Measurements from ENCODE around the gene TRIM40. TPM values are rescaled to one million over a fixed set of nuclear protein-coding genes. Genes with fewer than 3 reads are reported as not detected.
A peak's percentile ranks its signal among the peaks of the same experiment; 100 is the strongest.

The TRIM40 gene
- total RNA-seq, 8 experiments from 2014 or later, result 0.22 to 1.3 (median 0.50) TPM; not detected in 4

DNA sequence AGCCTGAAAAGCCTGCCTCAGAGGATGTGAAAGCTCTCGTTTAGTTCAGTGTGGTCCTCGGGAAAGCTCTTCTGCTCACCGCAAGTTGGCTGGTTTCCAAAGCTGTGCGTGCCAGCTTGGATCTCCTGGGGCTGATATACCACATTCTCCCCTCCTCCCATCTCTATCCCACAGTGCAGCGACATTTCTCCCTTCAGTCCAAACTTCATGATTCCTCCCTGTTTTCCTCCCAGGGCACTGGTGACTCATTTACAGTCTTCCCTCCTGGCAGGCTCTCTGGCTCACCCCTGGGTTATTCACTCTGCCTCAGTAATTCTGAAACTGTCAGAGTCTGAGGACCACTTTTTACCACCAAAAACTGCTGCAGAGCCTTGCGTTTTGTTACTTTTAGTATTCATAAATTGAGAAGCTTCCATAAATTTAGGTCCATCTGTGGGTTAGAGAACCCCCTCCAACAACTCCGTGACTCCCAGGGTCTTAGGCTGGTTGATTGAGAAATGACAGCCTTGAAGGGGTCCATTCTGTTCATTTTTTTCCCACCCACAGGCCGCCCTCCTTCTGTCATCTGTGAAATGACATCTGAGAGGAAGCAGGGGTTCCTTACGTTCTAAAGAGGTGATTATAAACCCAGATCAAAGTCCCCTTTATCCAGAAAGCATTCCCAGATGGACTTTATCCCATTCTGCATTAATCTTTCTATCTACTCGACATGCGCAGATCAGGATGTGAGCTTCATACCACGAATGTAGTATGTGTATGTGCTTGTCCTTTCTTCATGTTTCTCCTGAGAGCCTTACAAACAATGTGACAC is 19.0 kb downstream of the TRIM40 start:
- ATAC-seq (replicated peaks in 6 of 8), result peak in 3 of 8 experiments; percentile 49 to 76 (median 62)
- in situ Hi-C loops (cut with MboI; ENCODE audit: low pct_unique_long_range_greater_than_20kb in 2 of 9, low sequenced_read_pairs in 9 of 9, unreplicated experiment in 9 of 9), result no loop called here
- no peak overlapping the region for H3K27ac ChIP-seq
- H3K4me3 ChIP-seq, result no peak overlapping the region
- no peaks in the 10 kb centered on the region for H3K4me1 ChIP-seq (replicated peaks in 1 of 2)
- WGBS, 10 experiments, result 0 to 59% (median 29%) methylated on average over 1 to 8 of the region's 12 CpGs; no CpG with 5 or more reads in 3 of the 10 experiments

DNA sequence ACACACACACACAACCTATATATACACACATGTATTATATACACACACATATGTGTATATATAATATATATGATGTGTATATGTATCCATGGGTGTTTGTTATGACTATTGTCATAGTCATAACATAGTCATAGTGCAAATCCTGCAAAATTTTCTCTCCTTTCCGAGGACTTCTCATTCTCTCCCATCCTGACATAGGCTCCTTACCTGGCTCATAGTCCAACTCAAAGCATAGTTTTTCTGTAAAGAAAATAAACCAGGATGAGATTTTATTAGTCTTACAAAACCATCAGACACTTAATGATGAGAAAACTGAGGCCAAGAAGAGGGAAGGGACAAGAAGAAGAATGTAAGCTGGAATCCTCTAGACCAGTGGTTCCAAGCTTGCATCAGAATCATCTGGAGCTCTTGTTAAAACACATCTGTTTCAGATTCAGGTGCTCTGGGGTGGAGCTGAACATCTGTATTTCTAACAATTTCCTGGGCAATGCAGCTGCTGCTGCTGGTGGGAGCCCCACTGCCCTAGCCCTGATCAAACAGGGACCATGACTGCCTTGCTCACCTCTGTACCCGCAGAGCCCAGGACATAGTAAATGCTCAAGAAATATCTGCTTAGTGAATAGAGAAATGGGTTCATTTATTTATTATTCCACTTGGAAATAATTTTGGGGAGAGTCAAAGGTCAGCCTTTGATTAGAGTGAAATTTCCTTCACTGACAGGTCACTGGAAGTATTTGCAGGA is 19.8 kb downstream of the TRIM40 start:
- Histone ChIP-seq H3K4me1 (replicated peaks in 1 of 2) (no peaks in the 10 kb centered on the region), H3K27ac (no peak overlapping the region), H3K4me3 (no peak overlapping the region)
- 0 to 100% (median 67%) methylated on average over 1 to 2 of the region's 2 CpGs; no CpG with 5 or more reads in 2 of the 10 experiments for WGBS, 10 experiments
- in situ Hi-C loops (cut with MboI; ENCODE audit: low pct_unique_long_range_greater_than_20kb in 2 of 9, low sequenced_read_pairs in 9 of 9, unreplicated experiment in 9 of 9), result no loop called here
- peak in 1 of 8 experiments; percentile 6 for ATAC-seq (replicated peaks in 6 of 8)

DNA sequence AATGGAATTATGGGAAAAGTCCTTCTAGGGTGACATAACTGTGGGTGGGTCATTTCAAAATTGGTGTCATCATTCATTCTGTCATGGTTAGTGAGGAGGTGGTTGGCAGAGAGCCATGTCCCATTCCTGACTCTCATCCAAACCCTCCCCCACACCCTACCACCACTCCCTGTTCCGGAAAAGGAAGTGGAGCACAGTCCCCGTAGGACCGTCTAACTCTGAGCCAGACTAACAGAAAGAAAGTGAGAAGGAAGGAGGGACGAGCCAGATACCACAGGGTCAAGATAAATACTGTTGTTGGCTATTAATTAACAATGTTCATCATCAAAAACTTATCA is 20.3 kb downstream of the TRIM40 start:
- no peak overlapping the region for H3K4me3 ChIP-seq
- ATAC-seq (replicated peaks in 6 of 8), result peak in 3 of 8 experiments; percentile 52 to 92 (median 86)
- in situ Hi-C loops (cut with MboI; ENCODE audit: low pct_unique_long_range_greater_than_20kb in 2 of 9, low sequenced_read_pairs in 9 of 9, unreplicated experiment in 9 of 9), result no loop called here
- 0 to 61% (median 26%) methylated on average over 1 to 4 of the region's 4 CpGs; no CpG with 5 or more reads in 2 of the 10 experiments for WGBS, 10 experiments
- H3K4me1 ChIP-seq (replicated peaks in 1 of 2), result no peaks in the 10 kb centered on the region
- H3K27ac ChIP-seq, result no peak overlapping the region

DNA sequence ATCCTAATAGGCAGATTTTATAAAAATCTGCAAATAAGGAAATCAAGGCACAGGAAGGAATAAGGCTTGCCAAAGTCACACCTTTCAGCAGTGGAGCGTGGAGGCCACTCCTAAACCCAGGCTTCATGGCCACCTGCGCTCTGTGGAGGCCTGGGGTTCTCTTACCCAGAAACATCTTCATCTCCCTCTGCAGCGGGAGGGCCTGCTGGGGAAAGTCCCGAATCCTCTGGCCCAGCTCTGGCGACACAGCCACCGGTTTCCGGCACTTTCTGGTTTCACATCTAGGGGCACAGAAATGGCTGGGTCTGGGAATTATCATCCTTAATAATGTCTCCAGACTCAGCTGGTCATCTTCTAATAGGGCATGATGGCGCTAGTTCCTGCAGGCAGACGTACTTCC is 20.8 kb downstream of the TRIM40 start:
- H3K4me3 ChIP-seq, result no peak overlapping the region
- H3K27ac ChIP-seq, result no peak overlapping the region
- H3K4me1 ChIP-seq (replicated peaks in 1 of 2), result no peaks in the 10 kb centered on the region
- in situ Hi-C loops (cut with MboI; ENCODE audit: low pct_unique_long_range_greater_than_20kb in 2 of 9, low sequenced_read_pairs in 9 of 9, unreplicated experiment in 9 of 9), result no loop called here
- no peak for ATAC-seq (replicated peaks in 6 of 8)
- WGBS, 10 experiments, result 43 to 100% (median 87%) methylated on average over 1 to 7 of the region's 9 CpGs; no CpG with 5 or more reads in 3 of the 10 experiments

DNA sequence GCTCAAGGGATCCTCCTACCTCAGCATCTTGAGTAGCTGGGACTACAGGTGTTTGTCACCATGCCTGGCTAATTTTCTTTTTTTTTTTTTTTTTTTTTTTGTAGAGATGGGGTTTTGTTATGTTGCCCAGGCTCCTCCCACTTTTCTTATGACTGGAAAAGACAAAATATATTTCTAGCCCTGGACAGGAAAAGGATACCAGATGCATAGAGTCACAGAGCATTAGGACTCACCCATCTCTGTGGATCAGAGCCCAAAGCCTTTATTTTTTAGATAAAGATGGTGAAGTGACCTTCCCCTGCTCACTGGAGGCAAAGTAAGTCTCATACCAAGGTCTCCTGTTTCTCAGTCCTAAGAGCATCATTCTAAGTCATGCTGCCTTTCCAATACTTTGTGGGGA is 21.6 kb downstream of the TRIM40 start:
- no peak for ATAC-seq (replicated peaks in 6 of 8)
- Histone ChIP-seq H3K4me3 (no peak overlapping the region), H3K27ac (no peak overlapping the region), H3K4me1 (replicated peaks in 1 of 2) (no peaks in the 10 kb centered on the region)
- in situ Hi-C loops (cut with MboI; ENCODE audit: low pct_unique_long_range_greater_than_20kb in 2 of 9, low sequenced_read_pairs in 9 of 9, unreplicated experiment in 9 of 9), result no loop called here

DNA sequence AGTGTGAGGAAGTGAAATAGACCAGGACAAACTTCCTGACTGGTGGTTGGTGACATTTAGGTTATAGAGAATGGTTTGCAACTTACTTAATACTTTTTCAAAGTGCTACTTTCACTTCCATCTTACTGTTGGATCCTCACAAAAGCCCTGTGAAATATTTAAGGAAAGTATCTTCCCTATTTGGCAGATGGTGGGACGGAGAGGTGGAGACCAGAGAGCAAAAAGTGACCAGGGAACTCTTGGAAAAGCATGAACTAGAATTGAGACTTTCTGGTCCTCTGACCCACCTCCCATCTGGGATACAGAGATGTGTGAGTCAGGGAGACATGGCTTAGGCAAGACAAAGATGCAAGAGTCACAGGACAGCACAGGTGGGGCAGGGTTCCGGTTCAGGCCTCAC is 22.1 kb downstream of the TRIM40 start:
- Histone ChIP-seq H3K27ac (no peak overlapping the region), H3K4me3 (no peak overlapping the region), H3K4me1 (replicated peaks in 1 of 2) (no peaks in the 10 kb centered on the region)
- WGBS, 10 experiments, result 17 to 100% (median 50%) methylated on average over 1 of the region's 2 CpGs; no CpG with 5 or more reads in 7 of the 10 experiments
- in situ Hi-C loops (cut with MboI; ENCODE audit: low pct_unique_long_range_greater_than_20kb in 2 of 9, low sequenced_read_pairs in 9 of 9, unreplicated experiment in 9 of 9), result no loop called here
- no peak for ATAC-seq (replicated peaks in 6 of 8)

DNA sequence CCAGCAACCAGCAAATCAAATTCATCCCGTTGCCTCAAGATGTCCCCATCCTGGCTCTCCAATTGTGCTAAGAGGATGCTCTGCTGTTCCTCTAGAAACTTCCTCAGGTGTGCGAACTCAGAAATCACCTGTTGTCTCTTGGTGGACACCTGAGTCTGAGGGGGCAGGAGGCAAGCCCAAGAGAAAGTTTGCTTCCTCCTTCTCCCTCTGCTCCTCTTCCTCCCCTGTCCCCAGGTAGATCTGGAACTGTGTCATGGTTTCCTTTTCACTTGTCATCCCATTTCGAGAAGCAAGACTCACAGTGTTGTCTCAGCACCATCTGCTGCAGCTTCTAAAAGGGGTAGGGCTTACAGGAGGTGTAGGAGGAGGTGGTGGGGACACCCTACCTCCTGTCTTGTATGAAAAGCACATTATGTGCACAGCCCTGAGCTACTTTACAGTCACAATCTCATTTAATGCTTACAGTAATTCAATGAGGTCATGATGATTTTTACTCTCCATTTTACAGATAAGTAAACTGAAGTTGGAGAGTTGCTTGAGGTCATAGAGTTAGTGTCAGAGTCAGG is 22.6 kb downstream of the TRIM40 start:
- ATAC-seq (replicated peaks in 6 of 8), result no peak
- H3K27ac ChIP-seq, result no peak overlapping the region
- no peak overlapping the region for H3K4me3 ChIP-seq
- 0 to 100% (median 50%) methylated on average over 1 to 3 of the region's 3 CpGs; no CpG with 5 or more reads in 1 of the 10 experiments for WGBS, 10 experiments
- in situ Hi-C loops (cut with MboI; ENCODE audit: low pct_unique_long_range_greater_than_20kb in 2 of 9, low sequenced_read_pairs in 9 of 9, unreplicated experiment in 9 of 9), result no loop called here
- H3K4me1 ChIP-seq (replicated peaks in 1 of 2), result no peaks in the 10 kb centered on the region

DNA sequence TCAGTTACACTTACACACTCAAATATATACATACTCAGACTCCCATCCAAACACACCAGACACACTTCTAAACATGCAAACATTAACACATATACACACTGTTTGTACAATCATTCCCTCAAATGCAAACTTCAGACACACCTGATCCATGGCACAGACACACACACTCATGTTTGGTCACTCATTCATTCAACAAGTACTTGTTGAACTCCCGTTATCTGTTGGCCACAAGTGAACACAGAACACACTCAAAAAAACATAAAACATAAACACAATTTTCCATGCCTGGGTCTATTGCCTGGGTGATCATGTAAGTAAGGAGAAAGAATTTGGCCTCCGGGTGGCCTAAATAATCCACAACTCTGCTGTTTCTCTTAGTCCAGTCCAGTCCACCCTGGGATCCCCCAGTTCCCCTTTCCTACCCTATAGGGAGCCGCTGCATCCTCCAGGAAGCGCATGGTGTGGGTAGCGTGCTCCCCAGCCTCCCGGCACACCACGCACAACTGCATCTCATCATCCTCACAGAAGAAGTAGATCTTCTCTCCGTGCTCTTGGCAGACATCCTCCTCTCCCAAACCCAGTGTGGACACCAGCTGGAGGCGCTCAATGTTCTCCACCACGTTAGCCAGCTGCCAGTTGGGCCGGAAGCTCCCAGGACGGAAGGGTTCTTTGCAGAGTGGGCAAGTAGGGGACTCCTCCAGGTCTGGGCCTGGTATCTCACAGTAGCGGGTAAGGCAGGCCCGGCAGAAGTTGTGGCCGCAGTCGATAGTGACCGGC is 24.3 kb downstream of the TRIM40 start:
- no peak for ATAC-seq (replicated peaks in 6 of 8)
- in situ Hi-C loops (cut with MboI; ENCODE audit: low pct_unique_long_range_greater_than_20kb in 2 of 9, low sequenced_read_pairs in 9 of 9, unreplicated experiment in 9 of 9), result no loop called here
- WGBS, 10 experiments, result 40 to 100% (median 85%) methylated on average over 1 to 7 of the region's 17 CpGs; no CpG with 5 or more reads in 2 of the 10 experiments

DNA sequence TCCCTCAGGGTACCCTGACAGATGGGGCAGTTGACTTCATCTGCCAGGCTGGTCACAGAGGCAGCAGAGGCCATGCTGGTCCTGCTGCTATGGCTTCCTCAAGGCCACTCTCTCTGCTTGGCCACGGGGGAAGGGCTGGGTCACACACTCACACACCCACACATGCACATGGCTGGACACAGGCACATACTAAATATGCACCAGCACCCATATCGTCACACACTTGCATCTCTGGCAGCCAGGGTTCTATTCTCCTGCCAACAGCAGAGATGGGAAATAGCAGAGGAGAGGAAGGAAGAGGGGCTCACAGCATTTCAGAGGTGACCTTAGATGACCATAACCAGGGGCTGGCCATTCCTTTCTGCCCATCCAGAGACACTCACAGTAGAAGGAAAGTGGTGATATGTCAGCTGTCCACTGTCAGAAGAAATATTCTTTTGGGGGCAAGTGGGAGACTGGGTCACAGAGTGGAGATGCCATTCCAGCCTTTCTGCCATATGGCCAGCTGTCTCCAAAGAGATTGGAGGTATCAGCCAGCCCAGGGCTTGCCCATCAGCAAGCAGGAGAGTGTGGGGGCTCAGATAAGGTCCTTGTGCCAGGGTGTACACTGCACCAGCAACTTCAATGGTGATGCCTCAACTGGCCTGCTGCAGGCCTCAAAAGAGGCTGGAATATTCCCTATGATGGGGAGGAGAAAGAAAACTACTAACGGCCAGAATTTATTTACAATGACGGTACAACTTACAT is 25.0 kb downstream of the TRIM40 start, which contains the start of gene TRIM10:
TRIM10 (minus strand) TSS at position 427 of the 747 bp plus-strand sequence; CDS start at position 74, 353 bp downstream.
- in situ Hi-C loops (cut with MboI; ENCODE audit: low pct_unique_long_range_greater_than_20kb in 2 of 9, low sequenced_read_pairs in 9 of 9, unreplicated experiment in 9 of 9), result no loop called here
- no peak within 1 kb of the TSS for H3K27ac ChIP-seq
- peak in 2 of 8 experiments; percentile 24 to 57 for ATAC-seq (replicated peaks in 6 of 8)
- WGBS, 10 experiments, result 60 to 86% (median 77%) methylated on average over 2 to 3 of the region's 4 CpGs; no CpG with 5 or more reads in 4 of the 10 experiments
- H3K4me3 ChIP-seq, result no peak within 1 kb of the TSS
- H3K4me1 ChIP-seq (replicated peaks in 1 of 2), result no peaks in the 10 kb centered on the region

More for the DNA sequence above, 24.3 kb downstream of the TRIM40 start:
- no peak overlapping the region for H3K27ac ChIP-seq
- H3K4me1 ChIP-seq (replicated peaks in 1 of 2), result no peaks in the 10 kb centered on the region
- no peak overlapping the region for H3K4me3 ChIP-seq

DNA sequence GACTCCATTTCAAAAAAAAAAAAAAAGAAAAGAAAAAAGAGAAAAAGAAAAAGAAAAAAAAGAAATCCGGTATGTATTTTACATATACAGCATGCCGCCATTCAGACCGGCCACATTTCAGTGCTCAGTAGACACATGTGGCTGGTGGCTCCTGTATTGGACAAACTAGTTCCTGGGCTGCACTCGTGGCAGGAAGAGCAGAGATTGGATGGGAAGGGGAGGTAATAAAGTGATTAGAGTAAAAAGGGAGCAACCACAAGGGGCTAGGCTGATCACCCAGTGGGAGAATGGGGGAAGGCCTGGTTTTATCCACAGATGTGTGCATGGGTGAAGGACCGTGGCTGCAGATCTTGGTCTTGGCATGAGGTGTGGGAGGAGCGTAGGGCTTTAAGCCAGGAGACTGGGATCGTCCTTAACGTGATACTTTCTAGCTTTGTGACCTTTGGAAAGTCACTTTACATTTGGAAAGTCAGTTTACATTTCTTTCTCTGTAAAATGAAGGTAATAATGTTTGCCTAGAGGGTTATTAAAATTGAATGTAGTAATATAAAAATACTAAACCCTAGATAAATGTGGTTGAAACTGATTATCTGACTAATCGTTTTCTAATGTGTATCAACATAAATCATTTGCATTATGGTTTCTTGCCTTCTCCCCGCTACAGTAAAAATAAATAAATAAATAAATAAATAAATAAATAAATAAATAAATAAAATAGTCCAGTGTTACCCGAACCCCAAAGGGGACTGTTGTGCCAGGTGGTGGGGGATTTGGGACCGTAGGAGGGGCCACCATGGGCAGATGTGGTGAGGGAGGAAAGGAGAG is 26.5 kb downstream of the TRIM40 start:
- no peak for ATAC-seq (replicated peaks in 6 of 8)
- in situ Hi-C loops (cut with MboI; ENCODE audit: low pct_unique_long_range_greater_than_20kb in 2 of 9, low sequenced_read_pairs in 9 of 9, unreplicated experiment in 9 of 9), result no loop called here
- WGBS, 10 experiments, result 45 to 87% (median 72%) methylated on average over 5 to 12 of the region's 12 CpGs; no CpG with 5 or more reads in 1 of the 10 experiments
- Histone ChIP-seq H3K4me3 (no peak overlapping the region), H3K27ac (no peak overlapping the region), H3K4me1 (replicated peaks in 1 of 2) (no peaks in the 10 kb centered on the region)

DNA sequence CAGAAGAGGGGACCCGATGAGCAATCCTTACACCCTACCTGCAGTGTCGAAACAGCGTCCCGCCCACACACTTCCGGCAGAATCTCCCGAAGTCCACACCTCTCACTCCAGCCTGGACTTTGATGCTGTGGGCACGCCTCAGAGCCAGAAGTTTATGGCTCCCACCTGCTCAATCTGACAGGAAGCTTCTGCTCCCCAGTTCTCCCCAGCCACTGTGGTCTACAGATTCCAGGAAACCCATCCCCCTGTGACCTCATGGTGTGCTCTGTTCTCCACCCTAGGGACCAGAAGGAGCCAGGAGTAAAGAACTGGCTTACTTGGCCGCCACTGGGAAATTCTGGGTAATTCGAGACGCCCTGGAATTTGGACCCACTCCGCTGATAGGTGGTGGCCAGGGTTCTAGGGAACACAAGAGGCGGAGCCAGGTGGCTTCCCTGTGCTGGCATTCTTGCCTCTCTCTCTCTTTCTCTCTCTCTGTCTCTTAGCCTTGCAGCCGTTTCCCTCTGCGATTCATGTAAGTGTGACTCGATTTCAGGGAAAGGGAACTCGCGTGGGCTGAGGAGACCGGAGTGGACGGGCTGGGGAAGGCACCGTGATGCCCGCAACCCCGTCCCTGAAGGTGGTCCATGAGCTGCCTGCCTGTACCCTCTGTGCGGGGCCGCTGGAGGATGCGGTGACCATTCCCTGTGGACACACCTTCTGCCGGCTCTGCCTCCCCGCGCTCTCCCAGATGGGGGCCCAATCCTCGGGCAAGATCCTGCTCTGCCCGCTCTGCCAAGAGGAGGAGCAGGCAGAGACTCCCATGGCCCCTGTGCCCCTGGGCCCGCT is 27.4 kb downstream of the TRIM40 start, which contains the start of gene TRIM15:
TRIM15 (plus strand) TSS at position 457 of the 828 bp plus-strand sequence; CDS start at position 596, 139 bp downstream.
- 40 to 100% (median 70%) methylated on average over 1 to 11 of the region's 31 CpGs; no CpG with 5 or more reads in 5 of the 10 experiments for WGBS, 10 experiments
- in situ Hi-C loops (cut with MboI; ENCODE audit: low pct_unique_long_range_greater_than_20kb in 2 of 9, low sequenced_read_pairs in 9 of 9, unreplicated experiment in 9 of 9), result no loop called here
- Histone ChIP-seq H3K4me3 (no peak within 1 kb of the TSS), H3K27ac (no peak within 1 kb of the TSS), H3K4me1 (replicated peaks in 1 of 2) (no peaks in the 10 kb centered on the region)
- ATAC-seq (replicated peaks in 6 of 8), result no peak
